SU-DHL-6 (cell line): ENCODE results near the gene INTS6.
A peak's percentile ranks its signal among the peaks of the same experiment; 100 is the strongest.

Experiments used
- H2AFZ ChIP-seq: fragments of 200-600 bp; sonication (generic); 2 replicates; pipeline ENCODE4 v1.6.1; 2014; ENCODE audit warnings: low read depth, mild to moderate bottlenecking, moderate library complexity, mixed read lengths, antibody characterized with exemption, low read length; ENCODE audit not compliant: severe bottlenecking
- H3F3A ChIP-seq: fragments of 200-600 bp; shearing (Covaris generic); 2 replicates; pipeline ENCODE4 v1.6.0; 2016; ENCODE audit warnings: antibody characterized with exemption, mild to moderate bottlenecking; ENCODE audit not compliant: insufficient read depth
- H3K27ac ChIP-seq: fragments of 200-600 bp; sonication (generic); 2 replicates; pipeline ENCODE4 v1.5.1; 2016; ENCODE audit warnings: low read depth, mild to moderate bottlenecking, low read length, moderate library complexity, mixed read lengths
- H3K27me3 ChIP-seq: fragments of 200-600 bp; sonication (generic), shearing (Covaris generic); 2 replicates; pipeline ENCODE4 v1.6.0; 2014; ENCODE audit warnings: mild to moderate bottlenecking, low read length
- H3K36me3 ChIP-seq: fragments of 200-600 bp; sonication (generic); 2 replicates; pipeline ENCODE4 v1.6.1; 2014; ENCODE audit warnings: mild to moderate bottlenecking, low read length, mixed read lengths
- H3K4me2 ChIP-seq: fragments of 300-600, 200-600 bp; shearing (Covaris generic), sonication (generic); 2 replicates; pipeline ENCODE4 v1.6.0; 2014; ENCODE audit warnings: low read length, low read depth, mild to moderate bottlenecking; ENCODE audit not compliant: poor library complexity, severe bottlenecking
- H3K4me3 ChIP-seq: fragments of 200-600 bp; sonication (generic); 2 replicates; pipeline ENCODE4 v1.5.1; 2014; ENCODE audit warnings: antibody characterized with exemption, low read length, mild to moderate bottlenecking, mixed read lengths; ENCODE audit not compliant: insufficient read depth, poor library complexity, severe bottlenecking
- H3K79me2 ChIP-seq: fragments of 200-600 bp; sonication (generic); 2 replicates; pipeline ENCODE4 v1.6.1; 2014; ENCODE audit warnings: mild to moderate bottlenecking, low read length, moderate library complexity; ENCODE audit not compliant: insufficient read depth
- H3K9ac ChIP-seq: fragments of 200-600 bp; sonication (generic); 2 replicates; pipeline ENCODE4 v1.7.0; 2014; ENCODE audit warnings: mild to moderate bottlenecking, low read length
- H3K9me2 ChIP-seq: fragments of 200-600 bp; sonication (generic); replicated peaks from 2 replicates; pipeline ENCODE4 v1.6.1; 2014; ENCODE audit warnings: low read length; ENCODE audit not compliant: insufficient read depth
- H3K9me3 ChIP-seq: fragments of 200-600 bp; sonication (generic); 2 replicates; pipeline ENCODE4 v1.6.1; 2014; ENCODE audit warnings: low read length, mixed read lengths; ENCODE audit not compliant: insufficient read depth
- H4K20me1 ChIP-seq: fragments of 200-600 bp; sonication (generic); 2 replicates; pipeline ENCODE4 v1.6.1; 2014; ENCODE audit warnings: low read depth, mild to moderate bottlenecking, antibody characterized with exemption, low read length, moderate library complexity, mixed read lengths
- EZH2phosphoT487 ChIP-seq: fragments of 200-600 bp; sonication (generic), shearing (Covaris generic); conservative IDR thresholded peaks from 2 replicates; pipeline ENCODE4 v1.6.1; 2018; ENCODE audit warnings: mild to moderate bottlenecking, antibody characterized with exemption, low read length, moderate library complexity, mixed read lengths
- TF ChIP-seq, protein P1 (sequence below): fragments of 200-600 bp; sonication (generic); IDR thresholded peaks from one replicate; pipeline ENCODE4 v1.5.1; 2017; ENCODE audit warnings: antibody characterized with exemption, mild to moderate bottlenecking, low read length, moderate library complexity; ENCODE audit not compliant: insufficient read depth, poor library complexity, severe bottlenecking

The INTS6 gene, protein sequence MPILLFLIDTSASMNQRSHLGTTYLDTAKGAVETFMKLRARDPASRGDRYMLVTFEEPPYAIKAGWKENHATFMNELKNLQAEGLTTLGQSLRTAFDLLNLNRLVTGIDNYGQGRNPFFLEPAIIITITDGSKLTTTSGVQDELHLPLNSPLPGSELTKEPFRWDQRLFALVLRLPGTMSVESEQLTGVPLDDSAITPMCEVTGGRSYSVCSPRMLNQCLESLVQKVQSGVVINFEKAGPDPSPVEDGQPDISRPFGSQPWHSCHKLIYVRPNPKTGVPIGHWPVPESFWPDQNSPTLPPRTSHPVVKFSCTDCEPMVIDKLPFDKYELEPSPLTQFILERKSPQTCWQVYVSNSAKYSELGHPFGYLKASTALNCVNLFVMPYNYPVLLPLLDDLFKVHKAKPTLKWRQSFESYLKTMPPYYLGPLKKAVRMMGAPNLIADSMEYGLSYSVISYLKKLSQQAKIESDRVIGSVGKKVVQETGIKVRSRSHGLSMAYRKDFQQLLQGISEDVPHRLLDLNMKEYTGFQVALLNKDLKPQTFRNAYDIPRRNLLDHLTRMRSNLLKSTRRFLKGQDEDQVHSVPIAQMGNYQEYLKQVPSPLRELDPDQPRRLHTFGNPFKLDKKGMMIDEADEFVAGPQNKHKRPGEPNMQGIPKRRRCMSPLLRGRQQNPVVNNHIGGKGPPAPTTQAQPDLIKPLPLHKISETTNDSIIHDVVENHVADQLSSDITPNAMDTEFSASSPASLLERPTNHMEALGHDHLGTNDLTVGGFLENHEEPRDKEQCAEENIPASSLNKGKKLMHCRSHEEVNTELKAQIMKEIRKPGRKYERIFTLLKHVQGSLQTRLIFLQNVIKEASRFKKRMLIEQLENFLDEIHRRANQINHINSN

DNA sequence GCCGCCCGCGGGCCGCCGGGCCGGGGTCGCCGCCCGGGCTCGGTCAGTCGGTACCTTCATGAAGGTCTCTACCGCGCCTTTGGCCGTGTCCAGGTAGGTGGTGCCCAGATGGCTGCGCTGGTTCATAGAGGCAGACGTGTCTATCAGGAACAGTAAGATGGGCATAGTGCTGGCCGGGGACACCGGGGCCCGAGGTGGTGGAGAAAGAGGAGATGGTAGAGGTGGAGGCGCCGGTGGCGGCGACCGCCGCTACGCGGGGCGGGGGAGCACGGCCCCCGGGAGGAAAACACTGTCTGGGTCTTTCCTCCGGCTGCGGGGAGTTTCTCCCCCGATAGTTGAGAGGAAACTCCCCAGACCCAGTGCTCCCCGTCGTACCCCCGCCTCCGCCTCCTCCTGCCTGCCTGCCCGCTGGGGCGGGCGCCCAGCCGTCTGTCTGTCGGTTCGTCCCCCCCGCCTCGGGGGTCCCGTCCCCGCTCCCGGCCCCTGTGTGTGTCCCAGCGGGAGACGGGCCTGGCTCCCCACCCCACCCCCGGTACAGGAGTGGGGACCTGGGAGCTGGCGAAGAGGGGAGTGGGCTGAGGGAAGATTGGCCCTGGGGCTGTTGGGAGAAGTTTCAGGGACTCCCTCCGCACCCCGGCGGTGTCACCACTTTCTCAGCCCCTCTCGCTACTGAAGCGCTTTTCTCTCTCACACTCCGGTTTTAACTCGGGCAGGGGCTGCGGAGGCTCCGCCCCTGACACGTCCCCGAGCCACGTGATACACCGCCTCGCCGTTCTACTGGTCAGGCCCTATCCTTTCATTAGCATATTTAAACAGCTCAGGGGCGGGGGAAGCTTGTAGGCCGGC is at the start of gene INTS6:
INTS6 (minus strand) TSS at position 676 of the 846 bp plus-strand sequence; CDS start at position 165, 511 bp downstream.
- H3F3A ChIP-seq: peaks cover 33% of the 10 kb centered on the region; the same call in 1 of the 2 replicates
- TF ChIP-seq, protein P1, sequence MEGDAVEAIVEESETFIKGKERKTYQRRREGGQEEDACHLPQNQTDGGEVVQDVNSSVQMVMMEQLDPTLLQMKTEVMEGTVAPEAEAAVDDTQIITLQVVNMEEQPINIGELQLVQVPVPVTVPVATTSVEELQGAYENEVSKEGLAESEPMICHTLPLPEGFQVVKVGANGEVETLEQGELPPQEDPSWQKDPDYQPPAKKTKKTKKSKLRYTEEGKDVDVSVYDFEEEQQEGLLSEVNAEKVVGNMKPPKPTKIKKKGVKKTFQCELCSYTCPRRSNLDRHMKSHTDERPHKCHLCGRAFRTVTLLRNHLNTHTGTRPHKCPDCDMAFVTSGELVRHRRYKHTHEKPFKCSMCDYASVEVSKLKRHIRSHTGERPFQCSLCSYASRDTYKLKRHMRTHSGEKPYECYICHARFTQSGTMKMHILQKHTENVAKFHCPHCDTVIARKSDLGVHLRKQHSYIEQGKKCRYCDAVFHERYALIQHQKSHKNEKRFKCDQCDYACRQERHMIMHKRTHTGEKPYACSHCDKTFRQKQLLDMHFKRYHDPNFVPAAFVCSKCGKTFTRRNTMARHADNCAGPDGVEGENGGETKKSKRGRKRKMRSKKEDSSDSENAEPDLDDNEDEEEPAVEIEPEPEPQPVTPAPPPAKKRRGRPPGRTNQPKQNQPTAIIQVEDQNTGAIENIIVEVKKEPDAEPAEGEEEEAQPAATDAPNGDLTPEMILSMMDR: no peak
- TF ChIP-seq EZH2phosphoT487: no peak
- peaks cover 7% of the 10 kb centered on the region; the same call in 1 of the 2 replicates for H3K79me2 ChIP-seq
- H3K4me3 ChIP-seq: peak within 1 kb of the TSS; percentile 84
- H3K4me2 ChIP-seq: peak within 1 kb of the TSS; percentile 98
- H3K9me3 ChIP-seq: 0 out of 2 replicates have a peak, but pooled peaks cover 12% of the 10 kb centered on the region
- peak within 1 kb of the TSS; percentile 91 for H2AFZ ChIP-seq
- H3K27ac ChIP-seq: peak within 1 kb of the TSS; percentile 87
- H3K36me3 ChIP-seq: peaks cover 51% of the 10 kb centered on the region
- peak within 1 kb of the TSS; percentile 93 for H3K9ac ChIP-seq
- H3K9me2 ChIP-seq: no peaks in the 10 kb centered on the region
- no peaks in the 10 kb centered on the region for H3K27me3 ChIP-seq
- H4K20me1 ChIP-seq: no peaks in the 10 kb centered on the region

DNA sequence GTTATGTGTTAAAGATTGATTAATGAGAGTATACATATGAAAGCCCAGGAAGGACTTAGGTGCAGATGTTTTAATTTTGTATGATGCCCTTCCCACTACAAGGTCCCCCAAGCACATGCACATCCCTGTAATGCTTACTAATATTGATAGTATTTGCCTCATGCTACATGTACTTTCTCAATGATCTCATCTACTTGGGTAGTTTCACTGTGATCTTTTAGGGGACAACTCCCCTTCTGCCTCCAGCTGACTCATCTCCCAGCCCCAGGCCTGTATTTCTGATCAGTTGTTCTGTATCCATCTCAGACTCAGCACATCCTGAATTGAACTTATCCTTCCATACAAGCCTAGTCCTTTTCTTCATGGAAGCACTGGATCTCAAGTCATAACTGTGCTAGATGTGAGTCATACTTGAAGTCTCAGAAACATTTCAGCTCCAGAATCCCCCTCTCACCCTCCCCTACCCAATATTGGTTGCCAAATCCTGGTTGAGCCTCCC is 49.4 kb upstream of the INTS6 start:
- no peaks in the 10 kb centered on the region for H3K9me3 ChIP-seq
- H3K79me2 ChIP-seq: no peaks in the 10 kb centered on the region
- H3F3A ChIP-seq: no peaks in the 10 kb centered on the region
- H4K20me1 ChIP-seq: no peaks in the 10 kb centered on the region
- H3K4me3 ChIP-seq: no peak overlapping the region
- H2AFZ ChIP-seq: no peak overlapping the region
- no peak for TF ChIP-seq EZH2phosphoT487
- TF ChIP-seq, protein P1: no peak
- no peak overlapping the region for H3K27ac ChIP-seq
- H3K36me3 ChIP-seq: no peaks in the 10 kb centered on the region
- no peaks in the 10 kb centered on the region; the same call in 1 of the 2 replicates for H3K27me3 ChIP-seq
- H3K4me2 ChIP-seq: no peak overlapping the region
- H3K9me2 ChIP-seq: no peaks in the 10 kb centered on the region
- no peak overlapping the region for H3K9ac ChIP-seq

DNA sequence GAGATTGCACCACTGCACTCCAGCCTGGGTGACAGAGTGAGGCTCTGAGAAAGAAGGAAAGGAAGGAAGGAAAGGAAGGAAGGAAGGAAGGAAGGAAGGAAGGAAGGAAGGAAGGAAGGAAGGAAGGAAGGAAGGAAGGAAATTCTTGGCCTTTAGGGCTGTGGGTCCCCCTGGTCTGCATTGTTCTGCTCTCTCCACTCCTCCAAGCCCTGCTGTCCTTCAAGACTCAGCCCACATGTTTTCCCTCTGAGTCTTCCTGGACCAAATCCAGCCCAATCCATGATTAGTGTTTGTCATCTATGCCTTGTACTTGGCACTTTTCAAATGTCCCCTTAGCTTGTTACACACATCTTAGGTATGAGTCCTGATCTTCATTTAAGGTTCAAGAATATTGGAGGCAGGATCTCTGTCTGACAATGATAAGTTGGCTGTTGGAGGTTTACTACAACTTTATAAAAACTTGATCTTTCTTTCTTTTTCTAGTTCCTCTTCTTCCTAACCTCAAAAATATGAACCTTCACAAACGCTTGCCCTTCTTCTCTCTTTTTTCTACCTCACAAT is 48.8 kb upstream of the INTS6 start:
- H3K4me2 ChIP-seq: no peak overlapping the region
- no peak overlapping the region for H3K9ac ChIP-seq
- no peak overlapping the region for H3K4me3 ChIP-seq
- no peaks in the 10 kb centered on the region for H3K79me2 ChIP-seq
- no peak overlapping the region for H3K27ac ChIP-seq
- H3K27me3 ChIP-seq: no peaks in the 10 kb centered on the region; the same call in 1 of the 2 replicates
- no peaks in the 10 kb centered on the region for H3K36me3 ChIP-seq
- H3K9me3 ChIP-seq: no peaks in the 10 kb centered on the region
- H3F3A ChIP-seq: no peaks in the 10 kb centered on the region
- no peaks in the 10 kb centered on the region for H3K9me2 ChIP-seq
- no peak for TF ChIP-seq EZH2phosphoT487
- TF ChIP-seq, protein P1: no peak
- no peak overlapping the region for H2AFZ ChIP-seq
- no peaks in the 10 kb centered on the region for H4K20me1 ChIP-seq
